SK-N-MC (cell line): ENCODE data around the gene HSPB1.
A peak's percentile ranks its signal among the peaks of the same experiment; 100 is the strongest.

ENCODE experiments used
- DNase-seq: peaks from one replicate; pipeline ENCODE4 v3.0.0-alpha.2; 2011; ENCODE audit warnings: low read depth, low spot score
- H3K27ac ChIP-seq: fragments of 200-600 bp; sonication (generic); 2 replicates; pipeline ENCODE4 v1.5.1; 2016; ENCODE audit warnings: mixed run types
- H3K36me3 ChIP-seq: fragments of 200-600 bp; sonication (generic); 2 replicates; pipeline ENCODE4 v1.6.1; 2017; ENCODE audit warnings: antibody characterized with exemption, low read length, mixed read lengths; ENCODE audit not compliant: insufficient read depth
- H3K4me3 ChIP-seq: fragments of 200-600 bp; sonication (generic); 2 replicates; pipeline ENCODE4 v1.5.1; 2016
- H3K9ac ChIP-seq: fragments of 200-600 bp; sonication (generic); 2 replicates; pipeline ENCODE4 v1.8.0; 2017; ENCODE audit warnings: mixed run types, mixed read lengths; ENCODE audit not compliant: insufficient read length
- H3K9me3 ChIP-seq: fragments of 200-600 bp; sonication (generic); 2 replicates; pipeline ENCODE4 v1.6.1; 2017; ENCODE audit warnings: low read depth, mild to moderate bottlenecking, antibody characterized with exemption, low read length, moderate library complexity, mixed read lengths
- EZH2 ChIP-seq: fragments of 200-600 bp; sonication (generic); IDR thresholded peaks from one replicate; pipeline ENCODE4 v1.6.1; 2017; ENCODE audit warnings: antibody characterized with exemption
- FOXP2 ChIP-seq: optimal IDR thresholded peaks from 2 replicates; pipeline ENCODE3; 2011; ENCODE audit warnings: mild to moderate bottlenecking, moderate library complexity; ENCODE audit not compliant: insufficient read depth; ENCODE audit errors: extremely low read length, control extremely low read depth
- POLR2AphosphoS5 ChIP-seq: IDR thresholded peaks from 2 replicates; pipeline ENCODE4 v1.6.1; 2012; ENCODE audit warnings: mild to moderate bottlenecking, low read depth, low read length, borderline replicate concordance

The HSPB1 gene

DNA sequence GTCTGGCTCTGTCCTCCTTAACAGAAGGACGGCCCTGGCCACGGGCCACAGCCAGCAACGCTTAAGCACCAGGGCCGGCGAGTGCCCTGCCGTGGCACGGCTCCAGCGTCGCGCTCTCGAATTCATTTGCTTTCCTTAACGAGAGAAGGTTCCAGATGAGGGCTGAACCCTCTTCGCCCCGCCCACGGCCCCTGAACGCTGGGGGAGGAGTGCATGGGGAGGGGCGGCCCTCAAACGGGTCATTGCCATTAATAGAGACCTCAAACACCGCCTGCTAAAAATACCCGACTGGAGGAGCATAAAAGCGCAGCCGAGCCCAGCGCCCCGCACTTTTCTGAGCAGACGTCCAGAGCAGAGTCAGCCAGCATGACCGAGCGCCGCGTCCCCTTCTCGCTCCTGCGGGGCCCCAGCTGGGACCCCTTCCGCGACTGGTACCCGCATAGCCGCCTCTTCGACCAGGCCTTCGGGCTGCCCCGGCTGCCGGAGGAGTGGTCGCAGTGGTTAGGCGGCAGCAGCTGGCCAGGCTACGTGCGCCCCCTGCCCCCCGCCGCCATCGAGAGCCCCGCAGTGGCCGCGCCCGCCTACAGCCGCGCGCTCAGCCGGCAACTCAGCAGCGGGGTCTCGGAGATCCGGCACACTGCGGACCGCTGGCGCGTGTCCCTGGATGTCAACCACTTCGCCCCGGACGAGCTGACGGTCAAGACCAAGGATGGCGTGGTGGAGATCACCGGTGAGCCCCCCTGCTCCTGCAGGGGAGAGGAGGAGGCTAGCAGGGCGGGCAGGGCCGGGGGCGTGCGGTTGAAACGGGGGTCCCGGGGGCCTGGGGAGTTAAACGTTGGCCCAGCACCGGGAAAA is at the start of gene HSPB1:
Gene HSPB1 (plus strand): TSS at position 327 of the 855 bp plus-strand sequence. CDS start 40 bp downstream, at position 367.
- DNase-seq: no peak
- peak within 1 kb of the TSS; percentile 31; the same call in 1 of the 2 replicates for H3K27ac ChIP-seq
- H3K9me3 ChIP-seq: no peaks in the 10 kb centered on the region
- peak within 1 kb of the TSS; percentile 98 for H3K4me3 ChIP-seq
- H3K36me3 ChIP-seq: peaks cover 7% of the 10 kb centered on the region; the same call in 1 of the 2 replicates
- peak within 1 kb of the TSS; percentile 87 for H3K9ac ChIP-seq
- TF ChIP-seq EZH2 (no peak), POLR2AphosphoS5 (peak; percentile 87)

DNA sequence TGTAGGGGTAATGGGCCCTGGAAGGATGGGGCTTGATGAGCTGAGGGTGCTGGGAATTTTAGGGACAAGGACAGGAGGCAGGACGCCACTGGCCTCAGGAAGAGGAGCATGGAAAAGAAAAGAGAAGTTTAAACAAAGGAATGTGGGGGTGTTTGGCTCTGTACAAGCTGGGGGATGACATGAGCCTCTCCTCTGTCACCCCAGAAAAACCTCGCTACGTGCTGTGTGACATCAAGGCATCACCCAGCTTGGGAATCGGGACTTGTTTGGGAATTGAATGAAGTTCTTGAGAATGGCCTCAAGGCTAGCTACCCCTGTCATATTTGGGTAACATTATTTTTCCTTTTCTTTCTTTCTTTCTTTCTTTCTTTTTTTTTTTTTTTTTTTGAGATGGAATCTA is 47.7 kb upstream of the HSPB1 start:
- no peaks in the 10 kb centered on the region for H3K36me3 ChIP-seq
- H3K4me3 ChIP-seq: no peak overlapping the region
- no peaks in the 10 kb centered on the region for H3K9me3 ChIP-seq
- no peak for DNase-seq
- no peak overlapping the region for H3K27ac ChIP-seq
- TF ChIP-seq POLR2AphosphoS5 (no peak), EZH2 (no peak), FOXP2 (no peak)
- no peak overlapping the region for H3K9ac ChIP-seq

DNA sequence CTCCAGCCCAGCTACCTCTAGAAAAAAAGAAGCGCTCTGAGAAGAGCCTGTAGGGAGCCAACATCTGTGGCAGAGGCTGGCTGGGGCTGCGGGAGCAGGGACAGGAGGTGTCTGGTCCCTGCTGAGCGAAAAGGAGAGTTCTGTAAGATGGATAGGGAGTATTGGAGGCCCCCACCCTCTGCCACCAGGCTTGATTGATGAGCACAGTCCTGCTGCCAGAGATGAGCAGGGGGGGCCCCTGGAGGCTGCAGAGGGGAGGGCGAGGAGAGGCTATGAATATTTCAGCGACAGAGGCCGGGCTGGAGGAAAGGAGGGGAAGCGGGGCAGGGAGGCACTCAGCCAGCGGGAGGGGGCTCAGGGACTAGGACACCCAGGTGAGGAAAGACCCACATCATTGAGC is 44.5 kb upstream of the HSPB1 start:
- TF ChIP-seq FOXP2 (no peak), EZH2 (no peak), POLR2AphosphoS5 (no peak)

DNA sequence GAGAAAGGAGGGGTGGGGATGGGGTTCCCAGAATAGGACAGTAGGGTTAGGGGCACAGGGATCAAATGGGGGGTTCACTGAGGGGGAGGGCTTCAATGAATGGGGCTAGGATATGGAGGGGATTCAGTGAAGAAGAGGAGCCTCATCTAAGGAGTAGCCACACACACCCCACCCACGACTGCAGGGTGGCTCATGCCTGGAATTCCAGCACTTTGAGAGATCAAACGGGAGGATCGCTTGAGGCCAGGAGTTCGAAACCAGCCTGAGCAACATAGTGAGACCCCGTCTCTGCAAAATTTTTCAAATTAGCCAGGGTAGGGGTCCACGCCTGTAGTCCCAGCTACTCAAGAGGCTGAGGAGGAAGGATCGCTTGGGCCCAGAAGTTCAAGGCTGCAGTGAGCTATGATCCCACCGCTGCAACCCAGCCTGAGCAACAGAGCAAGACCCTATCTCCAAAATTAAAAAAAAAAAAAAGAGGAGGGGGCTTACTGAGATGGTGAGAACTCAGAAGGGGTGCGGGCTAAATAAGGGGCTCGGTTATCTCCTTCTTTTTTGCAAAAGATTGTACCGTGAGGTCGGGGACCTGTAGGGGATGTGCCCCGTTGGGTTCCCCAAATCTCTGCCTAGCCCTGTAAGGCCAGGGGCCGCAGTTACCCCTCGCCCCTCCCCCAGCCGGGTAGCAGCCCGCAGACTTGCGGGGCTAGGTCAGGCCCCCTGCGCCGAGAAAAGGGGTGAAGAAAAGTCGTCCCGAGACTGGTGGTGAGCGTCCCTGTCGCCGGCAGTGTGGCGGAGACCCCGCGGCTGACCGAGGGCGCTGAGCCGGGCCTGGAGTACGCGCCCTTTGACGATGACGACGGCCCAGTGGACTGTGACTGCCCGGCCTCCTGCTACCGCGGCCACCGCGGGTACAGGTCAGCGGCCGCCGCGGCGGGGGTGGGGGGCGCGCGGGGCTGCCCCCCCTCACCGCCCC is 43.1 kb upstream of the HSPB1 start:
- H3K9ac ChIP-seq: peak overlapping the region; percentile 45
- H3K4me3 ChIP-seq: peak overlapping the region; percentile 72
- no peak for TF ChIP-seq POLR2AphosphoS5
- TF ChIP-seq FOXP2: no peak
- TF ChIP-seq EZH2: no peak
- no peak for DNase-seq
- H3K36me3 ChIP-seq: no peaks in the 10 kb centered on the region
- H3K9me3 ChIP-seq: no peaks in the 10 kb centered on the region
- no peak overlapping the region for H3K27ac ChIP-seq

More for the DNA sequence above, 44.5 kb upstream of the HSPB1 start:
- Histone ChIP-seq H3K27ac (no peak overlapping the region), H3K36me3 (no peaks in the 10 kb centered on the region), H3K4me3 (no peak overlapping the region), H3K9me3 (no peaks in the 10 kb centered on the region), H3K9ac (no peak overlapping the region)
- no peak for DNase-seq

DNA sequence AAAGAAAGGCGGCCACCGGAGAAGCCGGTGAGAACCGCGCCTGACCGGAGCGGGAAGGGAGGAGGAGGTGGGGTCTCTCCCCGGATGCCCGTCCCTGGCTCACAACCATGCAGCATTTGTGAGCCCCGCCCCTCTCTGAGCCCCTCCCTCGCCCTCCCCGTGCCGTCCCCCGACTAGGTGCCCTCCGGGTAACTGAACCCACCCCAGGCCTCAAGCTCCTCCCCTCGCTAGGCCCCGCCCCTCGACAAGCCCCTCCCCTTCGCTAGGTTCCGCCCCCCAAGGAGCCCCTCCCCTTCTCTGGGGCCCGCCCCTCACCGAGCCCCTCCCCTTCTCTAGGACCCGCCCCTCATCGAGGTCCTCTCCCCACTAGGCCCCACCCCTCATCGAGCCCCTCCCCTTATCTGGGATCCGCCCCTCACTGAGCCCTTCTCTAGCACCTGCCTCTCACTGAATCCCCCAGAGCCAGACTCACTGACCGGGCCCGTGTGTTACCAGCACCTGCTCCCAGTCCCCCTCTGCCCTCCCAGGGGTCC is 42.2 kb upstream of the HSPB1 start:
- Histone ChIP-seq H3K27ac (no peak overlapping the region), H3K36me3 (no peaks in the 10 kb centered on the region), H3K4me3 (peak overlapping the region; percentile 72), H3K9ac (no peak overlapping the region), H3K9me3 (no peaks in the 10 kb centered on the region)
- peak; percentile 55 for DNase-seq
- TF ChIP-seq POLR2AphosphoS5: no peak
- no peak for TF ChIP-seq EZH2
- no peak for TF ChIP-seq FOXP2

DNA sequence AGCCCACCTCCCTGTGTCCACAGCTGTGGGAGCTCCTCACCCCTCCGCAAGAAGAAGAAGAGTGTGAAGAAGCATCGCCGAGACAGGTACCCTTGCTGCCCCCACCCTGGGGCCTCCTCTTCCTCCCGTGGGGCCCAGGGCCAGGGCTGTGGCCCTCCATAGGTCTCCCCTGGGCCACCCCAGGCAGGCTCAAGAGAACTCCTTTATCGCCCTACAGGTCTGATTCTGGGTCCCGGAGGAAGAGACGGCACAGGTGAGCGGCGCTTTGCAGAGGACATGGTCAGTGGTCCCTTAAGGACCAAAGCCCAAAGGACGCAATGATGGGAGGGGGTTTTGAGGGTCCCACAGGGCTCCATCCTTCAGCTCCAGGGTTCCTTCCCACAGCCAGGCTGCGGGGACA is 41.1 kb upstream of the HSPB1 start:
- DNase-seq: no peak
- Histone ChIP-seq H3K9ac (no peak overlapping the region), H3K4me3 (no peak overlapping the region), H3K36me3 (no peaks in the 10 kb centered on the region), H3K9me3 (no peaks in the 10 kb centered on the region), H3K27ac (no peak overlapping the region)
- TF ChIP-seq EZH2: no peak
- TF ChIP-seq POLR2AphosphoS5: no peak
- no peak for TF ChIP-seq FOXP2

DNA sequence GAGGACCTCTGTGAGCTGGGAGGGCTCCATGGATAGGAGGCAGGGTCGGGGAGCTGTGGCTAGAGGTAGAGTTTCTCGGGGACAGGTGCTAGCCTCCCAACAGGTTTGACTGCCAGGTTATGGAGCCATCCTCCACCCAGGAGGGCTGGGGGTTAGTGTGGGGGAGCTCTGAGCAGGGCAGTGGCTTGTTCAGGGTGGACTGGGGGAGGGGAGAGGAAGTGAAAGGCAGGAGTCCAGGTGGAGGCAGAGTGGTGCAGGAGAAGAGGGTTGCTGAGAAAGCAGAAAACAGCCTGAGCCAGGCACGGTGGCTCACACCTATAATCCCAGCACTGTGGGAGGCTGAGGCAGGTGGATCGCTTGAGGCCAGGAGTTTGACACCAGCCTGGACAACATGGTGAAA is 40.5 kb upstream of the HSPB1 start:
- no peak overlapping the region for H3K9ac ChIP-seq
- no peak overlapping the region for H3K4me3 ChIP-seq
- no peak overlapping the region for H3K27ac ChIP-seq
- H3K36me3 ChIP-seq: no peaks in the 10 kb centered on the region
- no peak for DNase-seq
- no peaks in the 10 kb centered on the region for H3K9me3 ChIP-seq
- TF ChIP-seq FOXP2: no peak
- no peak for TF ChIP-seq EZH2
- TF ChIP-seq POLR2AphosphoS5: no peak

DNA sequence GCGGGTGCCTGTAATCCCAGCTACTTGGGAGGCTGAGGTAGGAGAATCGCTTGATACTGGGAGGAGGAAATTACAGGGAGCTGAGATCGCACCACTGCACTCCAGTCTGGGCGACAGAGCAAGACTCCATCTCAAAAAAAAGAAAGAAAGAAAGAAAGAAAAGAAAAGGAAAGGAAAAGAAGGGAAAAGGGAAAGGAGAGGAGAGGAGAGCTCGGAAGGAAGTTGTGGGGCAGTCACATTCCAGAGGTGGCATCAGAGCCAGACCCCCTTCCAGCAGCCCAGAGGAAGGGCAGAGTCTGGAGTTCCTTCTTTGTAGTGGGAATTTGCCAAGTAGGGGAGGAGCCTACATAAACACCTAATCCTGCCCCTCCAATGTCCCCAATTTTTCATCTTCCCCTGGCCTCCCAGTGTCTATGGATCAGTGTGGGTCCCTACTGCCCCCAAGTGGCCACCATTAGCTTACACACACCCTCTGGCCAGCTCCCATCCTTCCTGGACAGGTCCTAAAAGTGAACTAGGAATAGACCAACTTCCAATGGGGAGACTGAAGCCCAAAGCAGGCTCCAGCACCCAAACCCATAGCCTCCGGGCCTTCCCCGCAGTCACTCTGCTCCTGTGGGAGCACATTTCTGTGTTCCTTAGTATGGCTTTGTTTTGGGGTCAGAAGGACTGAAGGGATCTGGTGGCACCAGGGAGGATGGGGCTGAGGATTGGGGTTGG is 39.6 kb upstream of the HSPB1 start:
- H3K36me3 ChIP-seq: no peaks in the 10 kb centered on the region
- H3K9me3 ChIP-seq: no peaks in the 10 kb centered on the region
- H3K4me3 ChIP-seq: no peak overlapping the region
- H3K27ac ChIP-seq: no peak overlapping the region
- no peak overlapping the region for H3K9ac ChIP-seq
- no peak for TF ChIP-seq FOXP2
- no peak for TF ChIP-seq POLR2AphosphoS5
- no peak for TF ChIP-seq EZH2
- DNase-seq: peak; percentile 42
